Vagina (tissue), 2 donors: ENCODE results near the gene PLK2. TPM values are rescaled to one million over a fixed set of nuclear protein-coding genes. Genes with fewer than 3 reads are reported as not detected.

ENCODE experiments used
- DNase-seq, 2 donors: peaks; one replicate each; pipeline ENCODE4 v3.0.0-alpha.2; 2017; ENCODE audit errors: extremely low spot score in 2 of 2
- H3K27ac ChIP-seq: fragments of 200-600 bp; sonication (generic); one replicate; pipeline ENCODE4 v1.5.1; 2019
- H3K27me3 ChIP-seq: fragments of 200-600 bp; sonication (generic); one replicate; pipeline ENCODE4 v1.5.1; 2019
- H3K36me3 ChIP-seq, 2 donors: fragments of 200-600 bp; sonication (generic); one replicate each; pipeline ENCODE4 v1.5.1; 2017 to 2019
- H3K4me1 ChIP-seq: fragments of 200-600 bp; sonication (generic); one replicate; pipeline ENCODE4 v1.5.1; 2019
- H3K4me3 ChIP-seq, 2 donors: fragments of 200-600 bp; sonication (generic); 1 replicate in 1 of 2; 2 replicates in 1 of 2; pipeline ENCODE4 v1.5.1; 2016 to 2019
- H3K9me3 ChIP-seq: fragments of 200-600 bp; sonication (generic); one replicate; pipeline ENCODE4 v1.5.1; 2019
- CTCF ChIP-seq, 3 experiments: fragments of 450-650 bp in 2 of 3; fragments of 200-600 bp in 1 of 3; sonication (generic) in 1 of 3; IDR thresholded peaks; one replicate each; pipeline ENCODE4 v1.5.1; 2017 to 2019; ENCODE audit warnings: antibody characterized with exemption in 3 of 3, mild to moderate bottlenecking in 2 of 3, moderate library complexity in 2 of 3
- POLR2A ChIP-seq, 2 donors: fragments of 450-650 bp; IDR thresholded peaks; one replicate each; pipeline ENCODE4 v1.6.1; 2017; ENCODE audit warnings: antibody characterized with exemption in 2 of 2, mild to moderate bottlenecking in 2 of 2, moderate library complexity in 2 of 2
- POLR2AphosphoS5 ChIP-seq, 2 donors: sonication (generic); formaldehyde crosslinking; IDR thresholded peaks; one replicate each; pipeline ENCODE4 v1.9.0; 2017; ENCODE audit warnings: antibody characterized with exemption in 2 of 2, mild to moderate bottlenecking in 2 of 2, low read depth in 1 of 2; ENCODE audit not compliant: insufficient read depth in 1 of 2
- intact Hi-C: fragments of 100-400 bp; cut with DNase I; formaldehyde crosslinking; loops from one replicate; pipeline ENCODE4 v1.15.1; 2023
- total RNA-seq: library from RNA; depleted of rRNA; stranded (reverse); fragments of >200 nt; gene quantifications from one replicate; pipeline ENCODE4 v1.2.3, GENCODE V29; 2016

PLK2 gene
- total RNA-seq, 1 donor from 2014 or later: 169 TPM

DNA sequence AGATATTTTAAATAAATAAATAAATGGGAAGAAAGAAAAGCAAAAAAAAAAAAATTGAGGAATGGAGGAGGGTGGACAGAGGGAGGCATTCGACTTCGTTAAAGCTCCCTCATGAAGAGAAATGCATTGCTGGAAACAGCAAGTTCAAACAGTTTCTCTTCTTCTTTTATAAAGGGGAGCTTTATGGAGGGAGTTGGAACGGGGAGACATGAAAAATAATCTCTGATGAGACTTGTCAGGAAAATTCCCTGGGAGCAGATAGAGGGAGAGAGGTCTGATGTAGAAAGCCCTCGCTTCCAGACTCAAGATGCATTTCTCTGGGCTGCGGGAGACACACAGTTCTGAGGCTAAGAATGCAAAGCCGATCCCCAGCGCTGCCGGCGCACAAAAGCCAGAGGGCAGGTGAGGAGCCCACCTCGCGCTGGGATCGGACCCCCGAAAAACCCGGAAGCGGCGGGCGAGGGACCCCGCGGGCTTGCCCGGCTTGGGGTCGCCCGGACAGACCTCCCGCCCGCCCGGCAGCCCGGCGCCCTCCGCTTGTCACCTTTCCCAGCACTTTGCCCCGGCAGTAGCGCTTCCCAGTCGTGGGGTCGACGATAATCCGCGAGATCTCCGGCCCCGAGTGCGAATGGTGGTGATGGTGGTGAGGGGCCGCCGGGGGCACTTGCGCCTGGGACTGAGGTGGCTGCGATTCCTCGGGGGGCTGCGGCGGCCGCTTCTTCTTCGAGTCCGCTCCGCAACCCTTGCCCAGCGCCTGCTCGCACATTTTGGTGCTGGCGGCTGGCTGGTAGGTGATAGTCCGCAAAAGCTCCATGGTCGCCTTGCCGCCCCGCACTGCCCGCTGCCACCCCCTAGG, 512 bp downstream of the PLK2 start:
- peak overlapping the region; percentile 94 for H3K27ac ChIP-seq
- H3K36me3 ChIP-seq: peaks cover 0 to 25% of the 10 kb centered on the region in 2 donors
- TF ChIP-seq CTCF (IDR thresholded peaks at IDR 0.05) (no peak), POLR2A (IDR thresholded peaks at IDR 0.05) (no peak), POLR2AphosphoS5 (IDR thresholded peaks at IDR 0.05; ENCODE audit: insufficient read depth in 1 of 2, low read depth in 1 of 2) (no peak)
- H3K27me3 ChIP-seq: no peaks in the 10 kb centered on the region
- no peaks in the 10 kb centered on the region for H3K9me3 ChIP-seq
- H3K4me3 ChIP-seq: peak overlapping the region; percentile 81 to 87
- DNase-seq: no peak
- intact Hi-C loops: loop anchor here (2.0 to 5.0 kb wide), 4 partner anchors 572 to 1161 kb away; no protein-coding TSS in a partner anchor
- H3K4me1 ChIP-seq: peaks cover 32% of the 10 kb centered on the region

GRCh38 chr5:58458743-58459145, 1.1 kb downstream of the PLK2 start:
- Histone ChIP-seq H3K9me3 (no peaks in the 10 kb centered on the region), H3K4me1 (peaks cover 38% of the 10 kb centered on the region), H3K27me3 (no peaks in the 10 kb centered on the region), H3K4me3 (peak overlapping the region; percentile 81 to 87), H3K36me3 (peaks cover 0 to 31% of the 10 kb centered on the region in 2 donors), H3K27ac (peak overlapping the region; percentile 94)
- intact Hi-C loops: no loop called here
- TF ChIP-seq CTCF (IDR thresholded peaks at IDR 0.05): no peak
- TF ChIP-seq POLR2AphosphoS5 (IDR thresholded peaks at IDR 0.05; ENCODE audit: insufficient read depth in 1 of 2, low read depth in 1 of 2): peak in 1 of 2 donors; percentile 34
- DNase-seq: no peak

- intact Hi-C loops: no loop called here
- Histone ChIP-seq H3K4me1 (peaks cover 43% of the 10 kb centered on the region), H3K36me3 (peaks cover 0 to 31% of the 10 kb centered on the region in 2 donors)
Observed at GRCh38 chr5:58458141-58458742, 1.6 kb downstream of the PLK2 start.

GRCh38 chr5:58457050-58457449, 2.8 kb downstream of the PLK2 start:
- H3K36me3 ChIP-seq: peaks cover 0 to 31% of the 10 kb centered on the region in 2 donors
- intact Hi-C loops: no loop called here
- H3K27me3 ChIP-seq: no peaks in the 10 kb centered on the region
- H3K9me3 ChIP-seq: no peaks in the 10 kb centered on the region
- peaks cover 55% of the 10 kb centered on the region for H3K4me1 ChIP-seq
- TF ChIP-seq POLR2A (IDR thresholded peaks at IDR 0.05): no peak
- no peak for TF ChIP-seq POLR2AphosphoS5 (IDR thresholded peaks at IDR 0.05; ENCODE audit: insufficient read depth in 1 of 2, low read depth in 1 of 2)
- no peak for TF ChIP-seq CTCF (IDR thresholded peaks at IDR 0.05)
- peak overlapping the region; percentile 94 for H3K27ac ChIP-seq
- no peak for DNase-seq
- peak overlapping the region; percentile 81 to 87 for H3K4me3 ChIP-seq

More at GRCh38 chr5:58458141-58458742, 1.6 kb downstream of the PLK2 start:
- Histone ChIP-seq H3K27ac (peak overlapping the region; percentile 94), H3K9me3 (no peaks in the 10 kb centered on the region), H3K4me3 (peak overlapping the region; percentile 81 to 87), H3K27me3 (no peaks in the 10 kb centered on the region)
- no peak for DNase-seq
- TF ChIP-seq POLR2A (IDR thresholded peaks at IDR 0.05) (no peak), POLR2AphosphoS5 (IDR thresholded peaks at IDR 0.05; ENCODE audit: insufficient read depth in 1 of 2, low read depth in 1 of 2) (no peak), CTCF (IDR thresholded peaks at IDR 0.05) (no peak)
